Stimulated activated CD8-positive, alpha-beta memory T cell treated with anti-CD3 and anti-CD28 coated beads, Interleukin-7, amount 100 ng/mL, for 24 hours (primary cell): ENCODE measurements around the gene FRMD4A.

Experiments
- DNase-seq: peaks from one replicate; pipeline ENCODE4 v3.0.0-alpha.2; 2020; ENCODE audit warnings: low read depth

FRMD4A gene

DNA sequence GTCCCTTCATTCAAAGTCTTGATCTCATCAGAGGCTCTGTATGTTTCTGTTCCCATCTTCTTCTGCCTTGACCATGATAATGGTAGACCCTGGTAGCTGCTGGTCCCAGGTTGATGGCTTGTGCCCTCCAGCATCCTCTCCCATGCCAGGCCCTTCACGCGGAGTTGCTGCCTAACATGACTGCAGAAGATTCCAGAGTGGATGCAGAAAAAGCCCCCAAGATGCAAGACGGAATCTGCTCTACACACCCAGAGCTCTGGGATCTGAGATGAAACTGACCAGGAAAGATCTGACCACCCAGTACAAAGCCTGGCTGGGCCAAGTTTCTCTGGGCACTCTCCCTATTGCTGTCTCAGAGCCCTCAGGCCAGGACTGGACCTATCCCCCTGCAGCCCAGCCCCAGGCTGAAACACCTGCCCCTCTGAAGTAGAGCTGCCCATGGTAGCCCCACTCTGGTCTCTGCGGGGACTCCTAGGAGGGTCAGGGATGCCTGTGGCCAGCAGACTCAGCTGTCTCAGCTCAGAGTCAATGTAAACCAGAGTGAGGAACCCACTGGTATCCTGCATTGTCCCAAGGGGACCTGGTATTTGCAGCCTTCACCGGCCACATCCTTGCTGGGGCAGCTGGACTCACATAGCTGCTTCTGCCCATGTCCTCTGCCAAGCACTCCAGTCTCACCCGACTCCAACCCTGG is 9.5 kb upstream of the FRMD4A start:
- no peak for DNase-seq

DNA sequence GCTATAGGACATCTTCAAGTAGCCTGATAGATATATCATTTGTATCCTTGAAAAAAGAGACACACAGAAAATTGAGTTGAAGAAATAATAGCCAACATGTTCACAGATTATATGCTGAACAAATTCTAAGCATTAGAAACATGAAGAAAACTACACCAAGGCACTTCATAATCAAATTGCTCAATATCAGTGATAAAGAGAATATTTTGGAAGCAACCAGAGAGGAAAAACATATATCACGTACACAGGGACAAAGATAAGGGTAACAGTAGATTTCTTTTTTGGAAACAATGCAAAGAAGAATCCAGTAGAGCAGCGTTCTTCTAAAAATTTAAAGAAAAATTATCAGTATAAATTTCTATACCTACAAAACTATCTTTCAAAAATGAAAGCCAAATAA is 6.0 kb upstream of the FRMD4A start:
- DNase-seq: no peak

- no peak for DNase-seq
Observed at GRCh38 chr10:14334771-14335170, 4.0 kb upstream of the FRMD4A start.

- DNase-seq: no peak
Observed at GRCh38 chr10:14333606-14334005, 2.9 kb upstream of the FRMD4A start.

- DNase-seq: no peak
Observed at GRCh38 chr10:14332903-14333302, 2.2 kb upstream of the FRMD4A start.

DNA sequence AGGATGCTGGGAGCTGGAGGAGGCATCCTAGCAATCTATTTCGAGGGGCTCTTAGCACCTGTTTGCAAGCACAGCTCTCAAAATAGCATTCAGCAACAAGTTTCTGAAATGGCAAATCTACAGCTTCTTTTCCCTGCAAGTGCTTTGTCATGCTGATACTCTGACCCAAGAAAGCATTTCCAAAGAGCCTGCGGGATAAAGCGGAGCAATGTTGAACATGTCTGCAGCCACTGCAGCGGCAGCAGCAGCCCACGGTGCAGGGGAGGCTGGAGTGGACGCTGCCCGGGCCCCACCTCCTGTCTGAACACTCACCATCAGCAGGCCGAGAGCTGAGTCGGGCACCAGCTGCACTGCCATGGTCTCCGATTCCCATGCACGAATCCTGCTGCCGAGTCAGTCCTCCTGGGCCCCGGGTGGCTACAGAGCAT is 964 bp downstream of the FRMD4A start:
- no peak for DNase-seq

DNA sequence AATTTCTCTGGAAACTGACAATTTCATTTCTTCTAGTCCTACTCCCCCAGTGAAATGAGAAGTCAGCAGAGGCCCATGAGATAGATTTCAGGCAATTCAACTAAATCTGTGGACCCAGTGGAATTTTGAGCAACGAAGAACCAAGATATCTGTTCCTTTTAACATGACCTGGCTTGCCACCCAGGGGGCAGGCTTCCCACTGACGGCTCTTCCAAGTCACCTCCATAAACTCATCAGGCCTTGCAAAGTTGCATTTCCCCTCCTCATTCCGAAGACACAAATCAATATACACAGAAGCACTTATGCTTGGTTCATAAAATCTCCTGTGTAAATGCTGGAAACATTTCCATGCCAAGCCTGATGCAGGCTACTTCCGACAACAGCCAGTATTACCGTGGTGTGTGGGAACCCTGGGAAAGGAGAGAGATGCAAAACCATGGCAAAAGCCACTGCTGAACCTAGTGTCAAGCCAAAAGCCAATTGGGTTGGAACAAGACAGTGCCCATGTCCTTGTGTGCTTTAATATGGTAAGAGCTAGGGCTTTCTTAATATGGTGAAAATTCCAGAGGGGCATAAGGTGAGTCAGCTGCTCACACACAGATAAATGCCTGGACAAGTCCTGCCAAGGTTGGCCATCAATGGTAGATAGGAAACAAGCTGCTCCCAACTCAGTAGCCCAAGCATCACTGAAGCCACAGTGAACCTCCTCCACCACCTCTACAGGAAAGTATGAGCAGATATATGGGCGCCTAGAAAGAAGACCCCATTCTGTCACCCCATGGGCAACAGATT is 1.6 kb downstream of the FRMD4A start:
- no peak for DNase-seq

GRCh38 chr10:14327527-14327926 is 3.2 kb downstream of the FRMD4A start:
- DNase-seq: no peak

- no peak for DNase-seq
Observed at GRCh38 chr10:14326581-14326980, 4.1 kb downstream of the FRMD4A start.

GRCh38 chr10:14325325-14325955 is 5.3 kb downstream of the FRMD4A start:
- DNase-seq: peak; percentile 37

DNA sequence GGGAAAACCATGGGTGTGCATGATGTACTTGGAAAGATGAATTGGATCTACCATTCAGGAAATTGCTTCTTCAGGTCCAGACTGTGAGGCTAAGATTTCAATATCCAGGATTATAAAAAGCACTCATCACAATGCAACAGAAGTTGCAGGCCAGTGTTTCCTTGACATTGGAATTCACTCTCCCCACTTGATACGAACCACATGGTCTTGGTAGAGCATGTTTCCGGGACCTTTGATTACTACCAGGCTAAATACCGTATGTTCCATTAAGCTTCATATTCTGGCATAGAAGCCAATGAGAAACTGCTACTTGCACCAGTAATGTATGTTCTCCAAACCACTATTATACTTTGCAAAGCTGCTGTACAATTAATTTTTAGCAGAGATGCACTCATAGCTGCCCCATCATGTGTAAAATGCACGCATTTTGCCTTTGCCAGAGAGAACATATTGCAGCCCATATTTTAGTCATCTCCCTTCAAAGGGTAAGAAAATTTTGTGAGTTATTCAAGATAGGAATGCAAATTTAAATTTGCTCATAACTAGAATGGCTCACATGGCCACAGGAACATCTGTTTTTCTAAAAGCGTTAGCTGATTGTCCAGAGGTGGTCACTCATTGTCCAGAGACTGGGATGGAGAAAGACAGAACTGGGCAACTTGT is 8.1 kb downstream of the FRMD4A start:
- DNase-seq: no peak

GRCh38 chr10:14318007-14318406 is 12.7 kb downstream of the FRMD4A start:
- no peak for DNase-seq

GRCh38 chr10:14312014-14312413 is 18.7 kb downstream of the FRMD4A start:
- DNase-seq: no peak

- no peak for DNase-seq
Observed at GRCh38 chr10:14311206-14311957, 19.3 kb downstream of the FRMD4A start.

DNA sequence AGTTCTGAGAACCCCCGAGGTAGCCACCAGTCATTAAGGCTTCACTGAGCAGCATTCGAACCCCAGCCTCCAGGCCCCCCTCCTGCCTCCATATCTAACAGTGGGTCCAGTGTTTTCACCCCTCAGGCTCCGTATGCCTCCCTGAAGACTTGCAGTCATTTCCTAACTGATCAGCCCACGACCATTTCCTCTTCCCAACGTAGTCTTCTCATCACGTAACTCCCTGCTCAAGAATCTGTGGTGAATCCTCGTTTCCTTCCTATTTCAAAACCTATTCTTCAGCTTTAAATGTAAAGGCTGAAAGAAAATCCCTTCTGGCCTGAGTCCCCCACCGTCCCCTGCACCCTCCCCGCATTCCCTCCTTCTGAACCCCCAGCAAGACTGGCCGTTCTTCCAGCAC is 21.1 kb downstream of the FRMD4A start:
- DNase-seq: no peak

DNA sequence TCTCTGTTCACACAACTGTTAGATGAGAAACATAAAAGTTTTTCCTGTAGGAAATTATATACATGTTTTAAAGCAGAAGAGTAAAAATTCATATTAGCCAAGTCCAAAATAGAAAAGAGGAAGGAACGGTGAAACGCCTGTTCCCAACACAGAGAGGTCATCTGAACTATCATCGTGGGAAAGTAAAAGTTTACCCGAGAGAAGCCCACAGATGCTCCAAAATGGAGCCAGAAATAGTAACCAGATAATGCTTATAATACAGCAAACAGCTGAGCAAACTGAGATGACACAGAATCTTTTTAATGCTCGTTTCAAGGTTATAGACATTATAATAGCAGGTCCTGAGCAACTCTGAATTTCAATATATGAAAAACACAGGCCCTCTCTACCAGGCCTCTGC is 24.5 kb downstream of the FRMD4A start:
- DNase-seq: no peak

DNA sequence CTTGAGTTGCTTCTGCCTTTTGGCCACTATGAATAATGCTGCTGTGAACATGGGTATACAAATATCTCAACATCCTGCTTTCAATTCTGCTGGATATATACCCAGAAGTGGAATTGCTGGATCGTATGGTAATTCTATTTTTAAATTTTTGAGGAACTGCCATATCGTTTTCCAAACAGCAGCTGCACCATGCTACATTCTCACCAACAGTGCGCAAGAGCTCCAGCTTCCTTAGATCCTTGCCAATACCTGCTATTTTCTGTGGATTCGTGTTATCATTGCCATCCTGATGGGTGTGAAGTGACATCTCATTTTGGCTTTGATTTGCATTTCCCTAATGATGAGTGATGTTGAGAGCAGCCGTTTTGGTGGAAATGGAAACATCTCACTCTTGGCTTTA is 26.7 kb downstream of the FRMD4A start:
- DNase-seq: no peak

- no peak for DNase-seq
Observed at GRCh38 chr10:14302035-14302434, 28.7 kb downstream of the FRMD4A start.

DNA sequence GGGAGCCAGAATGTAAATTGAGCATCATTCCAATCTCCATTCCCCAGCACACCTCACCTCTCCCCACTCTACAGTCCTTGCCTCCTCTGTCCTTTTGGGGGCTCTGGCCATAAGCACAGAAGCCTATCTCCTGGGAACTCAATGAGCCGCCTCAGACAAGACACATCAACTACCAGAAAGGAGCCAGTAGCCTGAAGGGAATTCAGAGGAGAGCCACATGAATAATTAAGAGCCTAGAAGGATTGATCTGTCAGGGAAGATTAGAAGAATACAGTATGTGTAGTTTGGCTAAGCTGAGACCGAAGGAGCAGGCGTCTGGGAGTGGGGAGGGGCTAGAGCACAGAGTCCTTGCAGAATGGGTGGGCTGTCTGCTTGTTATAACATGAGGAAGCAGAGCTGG is 31.2 kb downstream of the FRMD4A start:
- DNase-seq: no peak

GRCh38 chr10:14296065-14296709 is 34.5 kb downstream of the FRMD4A start:
- no peak for DNase-seq

DNA sequence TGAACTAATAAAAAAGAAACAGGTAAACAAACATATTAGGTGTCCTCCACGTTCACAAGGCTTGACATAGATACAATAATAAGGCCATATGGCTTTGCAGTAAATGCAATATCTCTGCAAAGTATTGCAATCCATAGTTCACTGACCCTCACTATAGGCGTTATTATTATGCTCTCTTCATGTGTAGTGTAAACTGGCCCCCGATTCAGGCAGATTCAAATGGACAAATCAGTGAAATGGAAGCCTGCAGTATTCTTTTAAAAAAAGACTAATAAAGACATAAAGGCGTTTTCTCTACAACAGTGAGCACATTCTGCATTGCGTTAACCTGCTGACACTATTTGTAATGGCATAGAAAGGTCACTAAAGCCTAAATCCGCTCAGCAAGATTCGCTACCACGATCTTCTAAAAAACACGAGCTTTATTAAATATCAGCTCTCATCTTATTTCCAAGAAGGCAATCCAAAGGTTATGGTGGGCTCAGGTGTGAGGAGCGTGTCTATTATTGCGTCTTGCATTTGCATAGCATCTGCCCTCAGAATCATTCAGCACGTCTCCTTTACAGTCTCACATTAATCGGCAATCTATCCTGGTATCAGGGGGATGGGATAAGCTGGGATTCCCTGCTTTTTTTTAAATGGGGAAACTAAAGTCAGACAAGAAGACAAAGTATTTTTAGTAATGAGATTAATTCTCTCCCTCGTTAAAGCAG is 36.2 kb downstream of the FRMD4A start:
- no peak for DNase-seq
